Measurements from ENCODE around the gene IER3IP1.

GRCh38 chr18:47168509-47168908 is 7.7 kb downstream of the IER3IP1 start:
- TF ChIP-seq CTCF (IDR thresholded peaks at IDR 0.05) (no peak), POLR2A (IDR thresholded peaks at IDR 0.05) (no peak), POLR2AphosphoS5 (IDR thresholded peaks at IDR 0.05) (no peak)
